SU-DHL-6 (cell line): Measurements from ENCODE around the gene MCOLN1.

Experiments
- H2AFZ ChIP-seq: fragments of 200-600 bp; sonication (generic); 2 replicates; pipeline ENCODE4 v1.6.1; 2014; ENCODE audit warnings: low read depth, mild to moderate bottlenecking, moderate library complexity, mixed read lengths, antibody characterized with exemption, low read length; ENCODE audit not compliant: severe bottlenecking
- H3F3A ChIP-seq: fragments of 200-600 bp; shearing (Covaris generic); 2 replicates; pipeline ENCODE4 v1.6.0; 2016; ENCODE audit warnings: antibody characterized with exemption, mild to moderate bottlenecking; ENCODE audit not compliant: insufficient read depth
- H3K27ac ChIP-seq: fragments of 200-600 bp; sonication (generic); 2 replicates; pipeline ENCODE4 v1.5.1; 2016; ENCODE audit warnings: low read depth, mild to moderate bottlenecking, low read length, moderate library complexity, mixed read lengths
- H3K27me3 ChIP-seq: fragments of 200-600 bp; sonication (generic), shearing (Covaris generic); 2 replicates; pipeline ENCODE4 v1.6.0; 2014; ENCODE audit warnings: mild to moderate bottlenecking, low read length
- H3K36me3 ChIP-seq: fragments of 200-600 bp; sonication (generic); 2 replicates; pipeline ENCODE4 v1.6.1; 2014; ENCODE audit warnings: mild to moderate bottlenecking, low read length, mixed read lengths
- H3K4me2 ChIP-seq: fragments of 300-600, 200-600 bp; shearing (Covaris generic), sonication (generic); 2 replicates; pipeline ENCODE4 v1.6.0; 2014; ENCODE audit warnings: low read length, low read depth, mild to moderate bottlenecking; ENCODE audit not compliant: poor library complexity, severe bottlenecking
- H3K4me3 ChIP-seq: fragments of 200-600 bp; sonication (generic); 2 replicates; pipeline ENCODE4 v1.5.1; 2014; ENCODE audit warnings: antibody characterized with exemption, low read length, mild to moderate bottlenecking, mixed read lengths; ENCODE audit not compliant: insufficient read depth, poor library complexity, severe bottlenecking
- H3K79me2 ChIP-seq: fragments of 200-600 bp; sonication (generic); 2 replicates; pipeline ENCODE4 v1.6.1; 2014; ENCODE audit warnings: mild to moderate bottlenecking, low read length, moderate library complexity; ENCODE audit not compliant: insufficient read depth
- H3K9ac ChIP-seq: fragments of 200-600 bp; sonication (generic); 2 replicates; pipeline ENCODE4 v1.7.0; 2014; ENCODE audit warnings: mild to moderate bottlenecking, low read length
- H3K9me2 ChIP-seq: fragments of 200-600 bp; sonication (generic); replicated peaks from 2 replicates; pipeline ENCODE4 v1.6.1; 2014; ENCODE audit warnings: low read length; ENCODE audit not compliant: insufficient read depth
- H3K9me3 ChIP-seq: fragments of 200-600 bp; sonication (generic); 2 replicates; pipeline ENCODE4 v1.6.1; 2014; ENCODE audit warnings: low read length, mixed read lengths; ENCODE audit not compliant: insufficient read depth
- H4K20me1 ChIP-seq: fragments of 200-600 bp; sonication (generic); 2 replicates; pipeline ENCODE4 v1.6.1; 2014; ENCODE audit warnings: low read depth, mild to moderate bottlenecking, antibody characterized with exemption, low read length, moderate library complexity, mixed read lengths
- CTCF ChIP-seq: fragments of 200-600 bp; sonication (generic); IDR thresholded peaks from one replicate; pipeline ENCODE4 v1.5.1; 2017; ENCODE audit warnings: antibody characterized with exemption, mild to moderate bottlenecking, low read length, moderate library complexity; ENCODE audit not compliant: insufficient read depth, poor library complexity, severe bottlenecking
- EZH2phosphoT487 ChIP-seq: fragments of 200-600 bp; sonication (generic), shearing (Covaris generic); conservative IDR thresholded peaks from 2 replicates; pipeline ENCODE4 v1.6.1; 2018; ENCODE audit warnings: mild to moderate bottlenecking, antibody characterized with exemption, low read length, moderate library complexity, mixed read lengths

The MCOLN1 gene

GRCh38 chr19:7476777-7477494 is 45.5 kb upstream of the MCOLN1 start:
- Histone ChIP-seq H3K4me2 (no peak overlapping the region), H3K9me2 (no peaks in the 10 kb centered on the region), H3K27me3 (no peaks in the 10 kb centered on the region), H3F3A (peaks cover 12% of the 10 kb centered on the region), H3K27ac (no peak overlapping the region), H3K79me2 (no peaks in the 10 kb centered on the region), H3K9ac (no peak overlapping the region), H3K9me3 (no peaks in the 10 kb centered on the region), H2AFZ (no peak overlapping the region), H3K36me3 (no peaks in the 10 kb centered on the region), H3K4me3 (no peak overlapping the region), H4K20me1 (no peaks in the 10 kb centered on the region)
- TF ChIP-seq CTCF (no peak), EZH2phosphoT487 (no peak)

- no peaks in the 10 kb centered on the region for H3K36me3 ChIP-seq
- H3K9me2 ChIP-seq: no peaks in the 10 kb centered on the region
- no peak overlapping the region for H3K27ac ChIP-seq
These were observed 44.7 kb upstream of the MCOLN1 start for GRCh38 chr19:7477758-7478157.

GRCh38 chr19:7478173-7478842 is 44.1 kb upstream of the MCOLN1 start:
- H3K27me3 ChIP-seq: no peaks in the 10 kb centered on the region

More at GRCh38 chr19:7477758-7478157, 44.7 kb upstream of the MCOLN1 start:
- no peaks in the 10 kb centered on the region for H3K9me3 ChIP-seq
- no peak for TF ChIP-seq EZH2phosphoT487
- no peak for TF ChIP-seq CTCF
- H3K27me3 ChIP-seq: no peaks in the 10 kb centered on the region
- no peak overlapping the region for H3K4me2 ChIP-seq
- no peaks in the 10 kb centered on the region for H4K20me1 ChIP-seq
- no peak overlapping the region for H3K4me3 ChIP-seq
- peaks cover 6% of the 10 kb centered on the region for H3F3A ChIP-seq
- H2AFZ ChIP-seq: no peak overlapping the region
- no peak overlapping the region for H3K9ac ChIP-seq
- no peaks in the 10 kb centered on the region for H3K79me2 ChIP-seq

More at GRCh38 chr19:7478173-7478842, 44.1 kb upstream of the MCOLN1 start:
- TF ChIP-seq CTCF: no peak
- no peak for TF ChIP-seq EZH2phosphoT487
- Histone ChIP-seq H3K4me2 (no peak overlapping the region), H4K20me1 (no peaks in the 10 kb centered on the region), H3K9ac (no peak overlapping the region), H3K9me3 (no peaks in the 10 kb centered on the region), H2AFZ (no peak overlapping the region), H3K9me2 (no peaks in the 10 kb centered on the region), H3K4me3 (no peak overlapping the region), H3K36me3 (no peaks in the 10 kb centered on the region), H3K79me2 (no peaks in the 10 kb centered on the region), H3K27ac (no peak overlapping the region), H3F3A (peaks cover under 1% of the 10 kb centered on the region; the same call in 1 of the 2 replicates)
